ENCODE measurements around the gene SORD.

GRCh38 chr15:45048794-45049631, 26.0 kb downstream of the SORD start:
- TF ChIP-seq CTCF (IDR thresholded peaks at IDR 0.05) (no peak), EZH2 (IDR thresholded peaks at IDR 0.05) (no peak)
